IPS DF 6.9 (cell line): Measurements from ENCODE around the gene HIPK3.
"Not testable (repeated sequence)": the region's sequence is repeated elsewhere in the genome, so short reads cannot be mapped to it uniquely, and the experiment has no call there.

Experiments used
- DNase-seq: peaks from one replicate; pipeline ENCODE4 v3.0.0-alpha.2; 2013; ENCODE audit warnings: low read depth, low spot score
- H3K27ac ChIP-seq: one replicate; pipeline ENCODE4 v1.5.1; 2013; ENCODE audit warnings: low read length, control low read depth
- H3K27me3 ChIP-seq: 2 replicates; pipeline ENCODE4 v1.6.1; 2013; ENCODE audit warnings: mild to moderate bottlenecking, low read length; ENCODE audit not compliant: control insufficient read depth, insufficient read depth
- H3K36me3 ChIP-seq: 2 replicates; pipeline ENCODE4 v1.6.1; 2013; ENCODE audit warnings: low read length; ENCODE audit not compliant: control insufficient read depth, insufficient read depth
- H3K4me1 ChIP-seq: 2 replicates; pipeline ENCODE4 v1.6.1; 2013; ENCODE audit warnings: low read length; ENCODE audit not compliant: control insufficient read depth, insufficient read depth
- H3K4me3 ChIP-seq: 2 replicates; pipeline ENCODE4 v1.5.1; 2013; ENCODE audit warnings: mild to moderate bottlenecking, low read length
- H3K9me3 ChIP-seq: 2 replicates; pipeline ENCODE4 v1.6.1; 2013; ENCODE audit warnings: low read length, inconsistent platforms; ENCODE audit not compliant: control insufficient read depth, insufficient read depth
- WGBS: extraction: QIAGEN DNeasy Blood & Tissue Kit; methylation state at CpG from one replicate; pipeline ENCODE4 v1.1.7; 2013; ENCODE audit warnings: mixed read lengths, missing lambda C conversion rate; ENCODE audit not compliant: insufficient read length, insufficient coverage; 5-methylcytosine and 5-hydroxymethylcytosine counted together

HIPK3 gene

DNA sequence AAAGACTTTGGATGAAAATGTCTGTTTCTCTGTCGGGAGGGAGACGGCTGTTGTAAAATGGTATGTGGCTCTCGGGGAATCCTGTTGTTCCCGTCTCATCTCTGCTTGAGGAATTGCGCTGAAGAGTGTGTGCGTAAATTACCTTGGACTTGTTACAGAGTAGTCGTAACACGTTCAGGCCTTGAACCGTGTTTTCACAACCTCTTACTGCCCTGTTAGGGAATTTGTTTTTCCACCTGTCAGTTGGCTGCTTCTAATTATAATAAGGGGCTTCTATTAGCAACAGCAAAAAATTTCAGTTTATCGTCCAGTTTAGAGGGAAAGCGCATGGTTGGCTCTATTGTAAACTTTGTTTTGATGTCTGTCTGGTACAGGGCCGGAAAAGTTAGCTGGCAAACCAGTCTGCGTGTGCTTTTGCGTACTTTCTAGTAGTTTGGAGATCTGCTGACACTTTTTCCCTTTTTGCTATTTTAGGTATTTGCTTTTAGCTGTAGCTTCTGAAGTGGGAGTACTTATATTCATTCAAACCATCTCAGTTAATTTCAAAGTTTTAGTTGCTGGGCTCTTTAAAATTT, 1.5 kb downstream of the HIPK3 start:
- DNase-seq, result no peak
- H3K9me3 ChIP-seq, result no peaks in the 10 kb centered on the region
- no CpG with 5 or more reads among the region's 14 CpGs for WGBS
- no peaks in the 10 kb centered on the region for H3K27me3 ChIP-seq
- no peaks in the 10 kb centered on the region for H3K4me1 ChIP-seq
- peak overlapping the region; percentile 73; the same call in 1 of the 2 replicates for H3K4me3 ChIP-seq
- H3K27ac ChIP-seq, result no peak overlapping the region
- no peaks in the 10 kb centered on the region for H3K36me3 ChIP-seq

DNA sequence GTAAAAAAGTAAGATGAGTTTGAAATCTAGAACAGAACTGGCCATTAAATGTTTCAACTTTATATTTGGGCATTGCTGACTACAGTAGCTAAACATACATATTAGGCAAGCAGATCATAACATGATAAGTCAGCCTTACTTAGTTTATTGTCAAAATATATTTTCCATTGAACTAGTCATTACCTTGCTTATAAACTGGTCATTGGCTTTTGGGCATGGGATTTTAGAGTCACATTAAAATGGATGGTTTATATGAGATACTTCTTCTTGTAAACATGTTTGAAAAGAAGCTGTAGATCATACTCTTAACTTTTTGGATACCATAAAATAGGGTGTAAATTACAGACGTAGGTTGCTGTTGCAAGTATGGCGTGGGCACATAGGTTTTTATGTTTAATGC, 2.7 kb downstream of the HIPK3 start:
- Histone ChIP-seq H3K4me3 (no peak overlapping the region), H3K4me1 (no peaks in the 10 kb centered on the region), H3K9me3 (no peaks in the 10 kb centered on the region), H3K27me3 (no peaks in the 10 kb centered on the region), H3K27ac (no peak overlapping the region), H3K36me3 (no peaks in the 10 kb centered on the region)
- no CpG with 5 or more reads among the region's 2 CpGs for WGBS
- no peak for DNase-seq

DNA sequence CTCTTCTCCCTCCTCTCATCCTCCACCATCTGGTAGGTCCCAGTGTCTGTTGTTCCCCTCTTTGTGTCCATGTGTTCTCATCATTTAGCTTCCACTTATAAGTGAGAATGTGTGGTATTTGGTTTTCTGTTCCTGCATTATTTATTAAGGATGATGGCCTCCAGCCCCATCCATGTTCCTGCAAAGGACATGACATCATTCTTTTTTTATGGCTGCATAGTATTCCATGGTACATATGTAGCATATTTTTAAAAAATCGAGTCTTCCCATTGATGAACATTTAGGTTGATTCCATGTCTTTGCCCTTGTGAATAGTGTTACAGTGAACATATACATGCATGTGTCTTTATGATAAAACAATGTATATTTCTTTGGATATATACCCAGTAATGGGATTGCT, 4.2 kb downstream of the HIPK3 start:
- H3K36me3 ChIP-seq, H3K27ac ChIP-seq, H3K4me1 ChIP-seq, H3K4me3 ChIP-seq, H3K27me3 ChIP-seq, H3K9me3 ChIP-seq, DNase-seq: not testable (repeated sequence)
- WGBS, result no CpG with 5 or more reads among the region's 1 CpG

GRCh38 chr11:33262011-33262645, 4.9 kb downstream of the HIPK3 start:
- Histone ChIP-seq H3K27ac (no peak overlapping the region), H3K4me3 (no peak overlapping the region), H3K4me1 (no peaks in the 10 kb centered on the region), H3K27me3 (no peaks in the 10 kb centered on the region), H3K36me3 (no peaks in the 10 kb centered on the region), H3K9me3 (no peaks in the 10 kb centered on the region)
- DNase-seq, result no peak

DNA sequence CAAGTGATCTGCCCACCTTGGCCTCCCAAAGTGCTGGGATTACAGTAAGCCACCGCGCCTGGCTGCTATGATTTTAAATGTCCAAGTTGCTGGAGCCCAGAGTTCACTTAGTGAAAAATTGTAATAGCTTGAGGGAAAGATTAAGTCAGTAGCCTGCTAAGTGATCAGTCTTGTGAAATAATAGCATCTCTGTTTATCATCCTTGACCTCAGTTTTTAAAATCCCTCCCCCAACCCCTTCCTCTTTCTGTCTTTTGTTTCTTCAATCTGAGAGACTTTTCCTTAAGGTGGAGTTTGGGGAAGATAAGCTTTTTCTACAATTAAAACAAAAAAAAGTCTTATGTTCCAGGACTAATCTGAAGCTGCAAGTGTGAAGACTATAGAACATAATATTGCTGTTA, 6.4 kb downstream of the HIPK3 start:
- no CpG with 5 or more reads among the region's 2 CpGs for WGBS
- H3K4me3 ChIP-seq, result no peak overlapping the region
- H3K9me3 ChIP-seq, result no peaks in the 10 kb centered on the region
- H3K27me3 ChIP-seq, result no peaks in the 10 kb centered on the region
- no peaks in the 10 kb centered on the region for H3K36me3 ChIP-seq
- no peak overlapping the region for H3K27ac ChIP-seq
- no peaks in the 10 kb centered on the region for H3K4me1 ChIP-seq
- no peak for DNase-seq

DNA sequence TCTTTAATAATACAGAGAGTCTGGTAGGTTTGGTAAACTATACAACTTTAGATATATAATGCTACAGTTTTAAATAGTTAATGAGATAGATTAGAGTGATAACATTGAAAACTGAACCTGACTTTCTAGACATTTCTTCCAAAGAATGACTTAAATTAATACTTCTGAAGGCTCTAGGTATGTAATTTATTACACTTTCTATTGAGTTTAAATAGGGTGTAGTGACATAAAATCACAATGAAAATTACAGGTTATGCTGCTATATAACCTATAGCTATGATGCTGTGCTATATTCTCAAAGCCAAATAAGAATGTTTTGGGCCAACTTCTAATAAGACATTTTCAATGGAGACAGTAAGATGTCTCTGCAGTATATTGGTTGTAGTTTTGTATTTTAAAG, 7.7 kb downstream of the HIPK3 start:
- Histone ChIP-seq H3K4me1 (no peaks in the 10 kb centered on the region), H3K27me3 (no peaks in the 10 kb centered on the region), H3K36me3 (no peaks in the 10 kb centered on the region), H3K4me3 (no peak overlapping the region), H3K27ac (no peak overlapping the region), H3K9me3 (no peaks in the 10 kb centered on the region)
- no peak for DNase-seq

DNA sequence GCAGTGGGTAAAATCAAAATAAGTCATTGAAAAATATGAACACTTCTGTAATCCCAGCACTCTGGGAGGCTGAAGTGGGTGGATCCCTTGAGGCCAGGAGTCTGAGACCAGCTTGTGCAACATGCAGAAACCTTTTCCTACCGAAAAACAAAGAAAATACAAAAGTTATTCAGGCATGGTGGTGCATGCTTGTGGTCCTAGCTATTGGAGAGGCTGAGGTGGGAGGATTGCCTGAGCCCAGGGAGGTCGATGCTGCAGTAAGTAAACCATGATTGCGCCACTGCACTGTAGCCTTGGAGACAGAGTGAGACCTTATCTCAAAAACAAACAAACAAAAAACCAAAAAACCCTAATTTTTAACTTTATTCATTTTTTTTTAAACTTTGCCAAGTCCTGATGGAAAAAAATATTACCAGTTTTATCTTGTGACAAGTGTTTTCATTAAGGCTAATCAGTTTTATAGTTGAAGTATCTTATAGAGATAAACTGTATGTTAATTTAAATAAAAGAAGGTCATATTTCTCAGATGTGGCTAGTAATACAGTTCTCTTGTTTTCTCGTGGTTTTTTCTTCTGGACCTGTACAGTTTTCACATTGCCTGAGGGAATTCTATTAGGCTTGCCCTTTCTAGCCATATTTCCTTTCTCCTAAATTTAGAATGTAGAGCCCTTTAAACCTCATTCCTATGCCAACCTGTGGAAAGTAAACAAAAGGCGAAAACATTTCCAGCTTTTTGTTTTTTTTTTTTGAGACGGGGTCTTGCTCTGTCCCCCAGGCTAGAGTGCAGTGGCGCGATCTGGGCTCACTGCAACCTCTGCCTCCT, 9.4 kb downstream of the HIPK3 start:
- H3K4me1 ChIP-seq, result no peaks in the 10 kb centered on the region
- H3K36me3 ChIP-seq, result no peaks in the 10 kb centered on the region
- no peak for DNase-seq
- H3K27me3 ChIP-seq, result no peaks in the 10 kb centered on the region
- no peak overlapping the region for H3K4me3 ChIP-seq
- no CpG with 5 or more reads among the region's 8 CpGs for WGBS
- no peaks in the 10 kb centered on the region for H3K9me3 ChIP-seq
- H3K27ac ChIP-seq, result no peak overlapping the region

GRCh38 chr11:33268945-33269540, 11.9 kb downstream of the HIPK3 start:
- DNase-seq, result no peak
- no peaks in the 10 kb centered on the region for H3K4me1 ChIP-seq
- no peak overlapping the region for H3K4me3 ChIP-seq
- H3K27ac ChIP-seq, result no peak overlapping the region
- H3K27me3 ChIP-seq, result no peaks in the 10 kb centered on the region
- WGBS, result no CpG with 5 or more reads among the region's 4 CpGs
- H3K36me3 ChIP-seq, result no peaks in the 10 kb centered on the region
- H3K9me3 ChIP-seq, result no peaks in the 10 kb centered on the region

DNA sequence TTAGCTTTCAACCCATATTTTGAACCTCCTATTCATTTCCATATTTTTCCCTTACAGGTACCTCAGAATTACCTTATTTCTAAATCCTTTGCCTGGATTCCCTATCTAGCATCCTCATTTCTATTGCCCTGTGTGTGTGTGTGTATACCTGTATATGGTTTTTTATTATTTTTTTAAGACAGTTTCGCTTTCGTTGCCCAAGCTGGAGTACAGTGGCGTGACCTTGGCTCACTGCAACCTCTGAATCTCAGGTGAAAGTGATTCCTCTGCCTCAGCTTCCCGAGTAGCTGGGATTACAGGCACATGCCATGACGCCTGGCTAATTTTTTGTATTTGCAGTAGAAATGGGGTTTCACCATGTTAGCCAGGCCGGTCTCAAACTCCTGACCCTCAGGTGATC, 12.6 kb downstream of the HIPK3 start:
- Histone ChIP-seq H3K4me1 (no peaks in the 10 kb centered on the region), H3K4me3 (no peak overlapping the region), H3K36me3 (no peaks in the 10 kb centered on the region), H3K27ac (no peak overlapping the region), H3K9me3 (no peaks in the 10 kb centered on the region), H3K27me3 (no peaks in the 10 kb centered on the region)
- WGBS, result no CpG with 5 or more reads among the region's 6 CpGs
- DNase-seq, result no peak

GRCh38 chr11:33271059-33271458, 13.9 kb downstream of the HIPK3 start:
- Histone ChIP-seq H3K36me3 (no peaks in the 10 kb centered on the region), H3K27me3 (no peaks in the 10 kb centered on the region), H3K4me3 (no peak overlapping the region), H3K4me1 (no peaks in the 10 kb centered on the region), H3K27ac (no peak overlapping the region), H3K9me3 (no peaks in the 10 kb centered on the region)
- DNase-seq, result no peak
- WGBS, result 100% methylated on average over 1 of the region's 3 CpGs
